Measurements from ENCODE around the gene ZAR1.
A peak's percentile ranks its signal among the peaks of the same experiment; 100 is the strongest.

The ZAR1 gene

GRCh38 chr4:48470137-48470536, 19.9 kb upstream of the ZAR1 start:
- no peaks in the 10 kb centered on the region for H3K27me3 ChIP-seq (ENCODE audit: control insufficient read depth, insufficient read depth, low read length)
- no peak overlapping the region for H3K9ac ChIP-seq (ENCODE audit: low read length)
- H3K4me3 ChIP-seq (ENCODE audit: low read length) = no peak overlapping the region
- H3K4me1 ChIP-seq (ENCODE audit: control insufficient read depth, low read depth, low read length) = no peaks in the 10 kb centered on the region
- no peaks in the 10 kb centered on the region for H3K9me3 ChIP-seq (ENCODE audit: control insufficient read depth, low read depth, low read length)
- H3K27ac ChIP-seq (ENCODE audit: low read length) = no peak overlapping the region
- no peaks in the 10 kb centered on the region for H3K36me3 ChIP-seq (ENCODE audit: control insufficient read depth, low read depth, low read length)

- Histone ChIP-seq H3K4me3 (ENCODE audit: low read length) (no peak overlapping the region), H3K9ac (ENCODE audit: low read length) (no peak overlapping the region), H3K27me3 (ENCODE audit: control insufficient read depth, insufficient read depth, low read length) (no peaks in the 10 kb centered on the region), H3K27ac (ENCODE audit: low read length) (no peak overlapping the region), H3K4me1 (ENCODE audit: control insufficient read depth, low read depth, low read length) (no peaks in the 10 kb centered on the region), H3K9me3 (ENCODE audit: control insufficient read depth, low read depth, low read length) (no peaks in the 10 kb centered on the region), H3K36me3 (ENCODE audit: control insufficient read depth, low read depth, low read length) (no peaks in the 10 kb centered on the region)
These were observed 19.5 kb upstream of the ZAR1 start for GRCh38 chr4:48470570-48470969.

- Histone ChIP-seq H3K4me1 (ENCODE audit: control insufficient read depth, low read depth, low read length) (no peaks in the 10 kb centered on the region), H3K27me3 (ENCODE audit: control insufficient read depth, insufficient read depth, low read length) (no peaks in the 10 kb centered on the region), H3K36me3 (ENCODE audit: control insufficient read depth, low read depth, low read length) (no peaks in the 10 kb centered on the region), H3K9me3 (ENCODE audit: control insufficient read depth, low read depth, low read length) (no peaks in the 10 kb centered on the region), H3K4me3 (ENCODE audit: low read length) (no peak overlapping the region), H3K27ac (ENCODE audit: low read length) (no peak overlapping the region), H3K9ac (ENCODE audit: low read length) (no peak overlapping the region)
These were observed 17.3 kb upstream of the ZAR1 start for GRCh38 chr4:48472794-48473193.

GRCh38 chr4:48475770-48476169, 14.3 kb upstream of the ZAR1 start:
- Histone ChIP-seq H3K4me3 (ENCODE audit: low read length) (no peak overlapping the region), H3K9me3 (ENCODE audit: control insufficient read depth, low read depth, low read length) (no peaks in the 10 kb centered on the region), H3K4me1 (ENCODE audit: control insufficient read depth, low read depth, low read length) (no peaks in the 10 kb centered on the region), H3K27ac (ENCODE audit: low read length) (no peak overlapping the region), H3K27me3 (ENCODE audit: control insufficient read depth, insufficient read depth, low read length) (no peaks in the 10 kb centered on the region), H3K36me3 (ENCODE audit: control insufficient read depth, low read depth, low read length) (no peaks in the 10 kb centered on the region), H3K9ac (ENCODE audit: low read length) (no peak overlapping the region)

GRCh38 chr4:48478273-48478672, 11.8 kb upstream of the ZAR1 start:
- H3K9ac ChIP-seq (ENCODE audit: low read length) = no peak overlapping the region
- no peaks in the 10 kb centered on the region for H3K9me3 ChIP-seq (ENCODE audit: control insufficient read depth, low read depth, low read length)
- H3K4me3 ChIP-seq (ENCODE audit: low read length) = no peak overlapping the region
- H3K36me3 ChIP-seq (ENCODE audit: control insufficient read depth, low read depth, low read length) = no peaks in the 10 kb centered on the region
- H3K27ac ChIP-seq (ENCODE audit: low read length) = no peak overlapping the region
- peaks cover 20% of the 10 kb centered on the region for H3K27me3 ChIP-seq (ENCODE audit: control insufficient read depth, insufficient read depth, low read length)
- peaks cover 6% of the 10 kb centered on the region for H3K4me1 ChIP-seq (ENCODE audit: control insufficient read depth, low read depth, low read length)

- Histone ChIP-seq H3K4me1 (ENCODE audit: control insufficient read depth, low read depth, low read length) (peaks cover 6% of the 10 kb centered on the region), H3K27me3 (ENCODE audit: control insufficient read depth, insufficient read depth, low read length) (peaks cover 45% of the 10 kb centered on the region), H3K4me3 (ENCODE audit: low read length) (no peak overlapping the region), H3K9ac (ENCODE audit: low read length) (no peak overlapping the region), H3K27ac (ENCODE audit: low read length) (no peak overlapping the region), H3K9me3 (ENCODE audit: control insufficient read depth, low read depth, low read length) (no peaks in the 10 kb centered on the region), H3K36me3 (ENCODE audit: control insufficient read depth, low read depth, low read length) (no peaks in the 10 kb centered on the region)
These were observed 8.5 kb upstream of the ZAR1 start for GRCh38 chr4:48481581-48481980.

GRCh38 chr4:48483006-48483776, 6.9 kb upstream of the ZAR1 start, which contains the start of gene SLC10A4:
Gene SLC10A4 (plus strand): TSS chr4:48483343. CDS start chr4:48483562, 219 bp downstream.
- Histone ChIP-seq H3K9me3 (ENCODE audit: control insufficient read depth, low read depth, low read length) (no peaks in the 10 kb centered on the region), H3K27ac (ENCODE audit: low read length) (no peak within 1 kb of the TSS), H3K4me3 (ENCODE audit: low read length) (peak within 1 kb of the TSS; percentile 62), H3K27me3 (ENCODE audit: control insufficient read depth, insufficient read depth, low read length) (peaks cover 48% of the 10 kb centered on the region), H3K36me3 (ENCODE audit: control insufficient read depth, low read depth, low read length) (no peaks in the 10 kb centered on the region), H3K4me1 (ENCODE audit: control insufficient read depth, low read depth, low read length) (peaks cover 9% of the 10 kb centered on the region), H3K9ac (ENCODE audit: low read length) (no peak within 1 kb of the TSS)

GRCh38 chr4:48483777-48484493, 6.1 kb upstream of the ZAR1 start:
- Histone ChIP-seq H3K27ac (ENCODE audit: low read length) (no peak overlapping the region), H3K27me3 (ENCODE audit: control insufficient read depth, insufficient read depth, low read length) (peaks cover 55% of the 10 kb centered on the region), H3K4me3 (ENCODE audit: low read length) (peak overlapping the region; percentile 62), H3K4me1 (ENCODE audit: control insufficient read depth, low read depth, low read length) (peaks cover 9% of the 10 kb centered on the region), H3K9me3 (ENCODE audit: control insufficient read depth, low read depth, low read length) (no peaks in the 10 kb centered on the region), H3K36me3 (ENCODE audit: control insufficient read depth, low read depth, low read length) (no peaks in the 10 kb centered on the region), H3K9ac (ENCODE audit: low read length) (no peak overlapping the region)

GRCh38 chr4:48484494-48485168, 5.4 kb upstream of the ZAR1 start:
- Histone ChIP-seq H3K4me1 (ENCODE audit: control insufficient read depth, low read depth, low read length) (peaks cover 13% of the 10 kb centered on the region), H3K4me3 (ENCODE audit: low read length) (peak overlapping the region; percentile 62), H3K27me3 (ENCODE audit: control insufficient read depth, insufficient read depth, low read length) (peaks cover 62% of the 10 kb centered on the region), H3K27ac (ENCODE audit: low read length) (no peak overlapping the region), H3K9me3 (ENCODE audit: control insufficient read depth, low read depth, low read length) (no peaks in the 10 kb centered on the region), H3K36me3 (ENCODE audit: control insufficient read depth, low read depth, low read length) (no peaks in the 10 kb centered on the region), H3K9ac (ENCODE audit: low read length) (no peak overlapping the region)

- Histone ChIP-seq H3K27ac (ENCODE audit: low read length) (no peak overlapping the region), H3K36me3 (ENCODE audit: control insufficient read depth, low read depth, low read length) (no peaks in the 10 kb centered on the region), H3K9me3 (ENCODE audit: control insufficient read depth, low read depth, low read length) (no peaks in the 10 kb centered on the region), H3K9ac (ENCODE audit: low read length) (peak overlapping the region; percentile 9), H3K4me3 (ENCODE audit: low read length) (peak overlapping the region; percentile 47), H3K27me3 (ENCODE audit: control insufficient read depth, insufficient read depth, low read length) (peaks cover 64% of the 10 kb centered on the region), H3K4me1 (ENCODE audit: control insufficient read depth, low read depth, low read length) (peaks cover 7% of the 10 kb centered on the region)
These were observed 405 bp upstream of the ZAR1 start for GRCh38 chr4:48489683-48490011.

- Histone ChIP-seq H3K9me3 (ENCODE audit: control insufficient read depth, low read depth, low read length) (no peaks in the 10 kb centered on the region), H3K27ac (ENCODE audit: low read length) (no peak overlapping the region), H3K36me3 (ENCODE audit: control insufficient read depth, low read depth, low read length) (no peaks in the 10 kb centered on the region), H3K4me1 (ENCODE audit: control insufficient read depth, low read depth, low read length) (peaks cover 7% of the 10 kb centered on the region), H3K27me3 (ENCODE audit: control insufficient read depth, insufficient read depth, low read length) (peaks cover 53% of the 10 kb centered on the region), H3K4me3 (ENCODE audit: low read length) (peak overlapping the region; percentile 47), H3K9ac (ENCODE audit: low read length) (no peak overlapping the region)
These were observed 845 bp downstream of the ZAR1 start for GRCh38 chr4:48490680-48491513.
